Measurements from ENCODE around the gene SNX32.

Gene SNX32

GRCh38 chr11:65892661-65893317 is 59.0 kb downstream of the SNX32 start:
- no peak for TF ChIP-seq CTCF (conservative IDR thresholded peaks at IDR 0.05; ENCODE audit: low read depth, low read length)
- no peak for DNase-seq (ENCODE audit: low read depth)
- H3K4me3 ChIP-seq (ENCODE audit: low read length), result no peak overlapping the region

- no peak for TF ChIP-seq CTCF (conservative IDR thresholded peaks at IDR 0.05; ENCODE audit: low read depth, low read length)
- DNase-seq (ENCODE audit: low read depth), result no peak
- H3K4me3 ChIP-seq (ENCODE audit: low read length), result no peak overlapping the region
These were observed 60.4 kb downstream of the SNX32 start for GRCh38 chr11:65894034-65894591.

GRCh38 chr11:65895482-65895981 is 61.8 kb downstream of the SNX32 start:
- no peak for DNase-seq (ENCODE audit: low read depth)
- no peak for TF ChIP-seq CTCF (conservative IDR thresholded peaks at IDR 0.05; ENCODE audit: low read depth, low read length)
- no peak overlapping the region for H3K4me3 ChIP-seq (ENCODE audit: low read length)

GRCh38 chr11:65896034-65896999 is 62.6 kb downstream of the SNX32 start:
- no peak for DNase-seq (ENCODE audit: low read depth)
- TF ChIP-seq CTCF (conservative IDR thresholded peaks at IDR 0.05; ENCODE audit: low read depth, low read length), result no peak
- no peak overlapping the region for H3K4me3 ChIP-seq (ENCODE audit: low read length)

GRCh38 chr11:65897020-65897471 is 63.3 kb downstream of the SNX32 start:
- no peak for DNase-seq (ENCODE audit: low read depth)
- TF ChIP-seq CTCF (conservative IDR thresholded peaks at IDR 0.05; ENCODE audit: low read depth, low read length), result no peak
- no peak overlapping the region for H3K4me3 ChIP-seq (ENCODE audit: low read length)

- H3K4me3 ChIP-seq (ENCODE audit: low read length), result peak overlapping the region; percentile 88
- no peak for DNase-seq (ENCODE audit: low read depth)
- no peak for TF ChIP-seq CTCF (conservative IDR thresholded peaks at IDR 0.05; ENCODE audit: low read depth, low read length)
These were observed 65.0 kb downstream of the SNX32 start for GRCh38 chr11:65898656-65899355.

Data from retinal pigment epithelial cell (primary cell).